ENCODE data around the gene MRPL40.

DNA sequence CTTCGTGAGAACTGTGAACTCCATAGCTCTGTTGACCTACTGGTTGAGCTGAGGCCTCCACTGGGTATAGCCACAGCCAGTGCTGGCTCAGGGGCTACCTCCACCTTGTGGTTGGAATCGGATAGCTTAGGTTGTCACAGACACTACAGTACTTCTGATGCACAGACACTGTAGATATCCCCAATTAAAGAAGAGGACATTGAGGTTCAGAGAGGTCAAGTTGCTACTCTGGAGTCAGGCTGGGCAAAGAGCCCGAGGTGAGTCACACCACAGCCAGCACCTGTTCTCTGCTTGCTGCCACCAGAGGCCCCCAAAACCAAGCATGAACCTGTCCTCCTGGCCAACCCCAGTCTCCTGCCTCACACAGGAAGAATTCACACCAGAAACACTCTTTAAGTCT lies 41.2 kb downstream of the MRPL40 start:
- TF ChIP-seq, protein P1, sequence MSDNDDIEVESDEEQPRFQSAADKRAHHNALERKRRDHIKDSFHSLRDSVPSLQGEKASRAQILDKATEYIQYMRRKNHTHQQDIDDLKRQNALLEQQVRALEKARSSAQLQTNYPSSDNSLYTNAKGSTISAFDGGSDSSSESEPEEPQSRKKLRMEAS (IDR thresholded peaks at IDR 0.05; ENCODE audit: low read depth, low read length): no peak
- TF ChIP-seq, protein P2, sequence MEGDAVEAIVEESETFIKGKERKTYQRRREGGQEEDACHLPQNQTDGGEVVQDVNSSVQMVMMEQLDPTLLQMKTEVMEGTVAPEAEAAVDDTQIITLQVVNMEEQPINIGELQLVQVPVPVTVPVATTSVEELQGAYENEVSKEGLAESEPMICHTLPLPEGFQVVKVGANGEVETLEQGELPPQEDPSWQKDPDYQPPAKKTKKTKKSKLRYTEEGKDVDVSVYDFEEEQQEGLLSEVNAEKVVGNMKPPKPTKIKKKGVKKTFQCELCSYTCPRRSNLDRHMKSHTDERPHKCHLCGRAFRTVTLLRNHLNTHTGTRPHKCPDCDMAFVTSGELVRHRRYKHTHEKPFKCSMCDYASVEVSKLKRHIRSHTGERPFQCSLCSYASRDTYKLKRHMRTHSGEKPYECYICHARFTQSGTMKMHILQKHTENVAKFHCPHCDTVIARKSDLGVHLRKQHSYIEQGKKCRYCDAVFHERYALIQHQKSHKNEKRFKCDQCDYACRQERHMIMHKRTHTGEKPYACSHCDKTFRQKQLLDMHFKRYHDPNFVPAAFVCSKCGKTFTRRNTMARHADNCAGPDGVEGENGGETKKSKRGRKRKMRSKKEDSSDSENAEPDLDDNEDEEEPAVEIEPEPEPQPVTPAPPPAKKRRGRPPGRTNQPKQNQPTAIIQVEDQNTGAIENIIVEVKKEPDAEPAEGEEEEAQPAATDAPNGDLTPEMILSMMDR (IDR thresholded peaks at IDR 0.05; ENCODE audit: low read depth, low read length): no peak
